HS-27A (cell line): Measurements from ENCODE around the gene TFAM.
"Not testable (repeated sequence)": the region's sequence is repeated elsewhere in the genome, so short reads cannot be mapped to it uniquely, and the experiment has no call there.

Source experiments
- DNase-seq: peaks from one replicate; pipeline ENCODE4 v3.0.0-alpha.2; 2012; ENCODE audit warnings: low read depth, missing footprints

Gene TFAM

GRCh38 chr10:58372607-58373441 is 12.4 kb upstream of the TFAM start:
- DNase-seq, result no peak

DNA sequence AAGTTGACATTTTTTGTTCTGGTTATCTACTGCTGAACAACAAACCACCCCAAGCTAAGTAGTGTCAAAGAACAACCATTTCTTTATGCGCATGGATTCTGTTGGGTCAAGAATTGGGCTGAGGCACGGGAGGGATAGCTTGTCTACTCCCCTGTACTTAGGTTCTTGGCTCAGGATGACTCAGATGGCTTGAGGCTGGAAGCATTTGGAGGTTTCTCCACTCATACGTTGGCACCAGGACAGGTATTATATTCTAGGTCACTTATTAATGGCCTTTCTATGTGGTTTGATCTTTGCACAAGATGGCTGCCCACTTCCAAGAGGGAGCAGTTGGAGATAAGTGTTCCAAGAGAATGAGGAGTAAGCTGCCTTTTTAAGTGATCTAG is 11.8 kb upstream of the TFAM start:
- DNase-seq, result no peak

- no peak for DNase-seq
These were observed 2.7 kb upstream of the TFAM start for GRCh38 chr10:58382489-58382995.

DNA sequence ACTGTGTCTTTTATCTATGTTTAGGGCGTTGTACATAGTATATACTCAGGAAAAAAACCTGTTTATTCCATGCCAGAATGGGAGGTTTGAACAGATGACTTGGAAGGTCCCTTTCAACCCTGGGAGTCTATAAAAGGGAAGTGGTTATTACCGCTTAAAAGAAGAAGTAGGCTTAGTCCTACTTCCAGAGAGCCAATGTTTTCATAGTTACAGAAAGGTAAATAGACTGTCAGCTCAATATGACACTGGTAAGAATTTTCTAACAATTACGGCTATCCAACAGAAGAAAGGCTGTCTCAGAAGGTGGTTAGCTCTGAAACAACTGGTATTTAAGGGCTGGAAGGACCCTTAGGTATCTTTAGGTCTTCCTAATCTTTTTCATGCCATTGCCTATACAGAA is 1.1 kb upstream of the TFAM start:
- no peak for DNase-seq

DNA sequence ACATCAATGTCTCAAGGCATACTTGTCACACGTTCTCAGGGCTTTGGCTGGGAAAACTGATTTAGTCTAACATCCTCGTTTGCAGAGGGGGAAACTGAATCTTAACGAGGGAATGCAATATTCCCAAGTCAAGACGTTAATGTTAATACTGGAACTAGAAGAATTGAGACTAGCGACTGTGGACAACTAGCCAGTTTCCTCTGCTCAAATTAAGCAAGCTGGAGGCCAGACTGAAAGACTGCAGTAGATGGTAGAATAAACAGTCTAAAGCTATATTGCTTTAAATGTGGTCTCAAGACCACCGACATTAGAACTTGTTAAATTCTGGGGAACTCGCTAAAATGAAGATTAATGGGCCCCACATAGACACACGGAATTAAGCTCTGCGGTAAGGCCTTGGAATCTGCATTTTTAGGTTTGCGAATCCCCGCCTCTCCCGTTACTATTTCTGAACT is 639 bp upstream of the TFAM start:
- no peak for DNase-seq

- peak; percentile 8 for DNase-seq
These were observed 538 bp downstream of the TFAM start for GRCh38 chr10:58385784-58386112.

DNA sequence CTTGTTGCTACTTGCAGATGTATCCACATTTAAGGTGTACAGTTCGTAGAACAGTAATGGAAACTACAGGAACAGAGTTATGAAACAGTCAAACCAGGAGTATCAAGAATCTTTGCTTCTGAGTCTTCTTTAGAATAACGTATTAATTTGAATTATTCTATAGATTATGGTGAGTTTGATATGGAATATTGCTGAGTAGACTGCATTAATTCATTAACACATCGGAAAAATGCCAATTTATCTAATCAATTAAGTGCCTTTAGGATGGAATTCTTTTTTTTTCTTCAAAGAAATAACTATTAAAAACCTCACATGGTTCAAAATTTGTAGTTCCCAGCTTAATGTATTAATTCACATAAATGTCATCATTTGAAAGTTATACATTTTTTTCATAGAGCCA is 3.8 kb downstream of the TFAM start:
- DNase-seq, result no peak

- DNase-seq, result no peak
These were observed 8.1 kb downstream of the TFAM start for GRCh38 chr10:58393317-58393716.

DNA sequence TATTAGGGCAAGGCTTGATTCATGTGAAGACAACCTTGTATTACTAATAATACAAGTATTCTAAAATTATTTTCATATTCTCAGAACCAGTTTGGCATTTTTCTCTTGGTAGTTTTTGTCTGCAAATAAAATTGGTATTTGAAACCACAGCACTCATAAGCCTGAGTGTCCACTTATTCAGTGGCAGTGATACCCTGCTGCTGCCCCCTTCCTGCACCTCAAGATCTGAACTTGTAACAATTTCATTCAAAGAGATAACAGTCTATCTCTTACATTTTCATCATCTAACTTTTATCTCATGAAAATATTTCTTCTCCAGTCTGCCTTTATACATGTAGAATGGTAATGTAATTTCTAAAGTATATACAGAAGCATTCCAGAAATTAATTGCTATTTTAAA is 9.3 kb downstream of the TFAM start:
- no peak for DNase-seq

DNA sequence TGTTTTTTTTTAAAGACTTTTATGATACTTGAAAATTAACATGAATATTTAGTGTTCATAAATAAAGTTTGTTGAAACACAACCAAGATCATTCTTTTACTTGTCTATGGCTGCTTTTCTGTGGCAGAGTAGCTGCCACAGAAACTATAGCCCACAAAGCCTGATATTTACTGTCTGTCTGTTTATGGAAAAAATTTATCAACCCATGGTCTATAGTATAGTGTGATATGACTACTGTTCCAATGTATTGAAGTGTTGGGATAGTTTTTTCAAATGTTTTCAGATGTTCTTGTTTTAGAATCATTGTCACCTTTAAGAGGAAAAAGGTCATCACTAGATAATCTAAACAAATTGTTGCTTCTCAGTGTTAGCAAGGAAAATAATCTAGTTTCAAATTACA is 10.8 kb downstream of the TFAM start:
- no peak for DNase-seq

DNA sequence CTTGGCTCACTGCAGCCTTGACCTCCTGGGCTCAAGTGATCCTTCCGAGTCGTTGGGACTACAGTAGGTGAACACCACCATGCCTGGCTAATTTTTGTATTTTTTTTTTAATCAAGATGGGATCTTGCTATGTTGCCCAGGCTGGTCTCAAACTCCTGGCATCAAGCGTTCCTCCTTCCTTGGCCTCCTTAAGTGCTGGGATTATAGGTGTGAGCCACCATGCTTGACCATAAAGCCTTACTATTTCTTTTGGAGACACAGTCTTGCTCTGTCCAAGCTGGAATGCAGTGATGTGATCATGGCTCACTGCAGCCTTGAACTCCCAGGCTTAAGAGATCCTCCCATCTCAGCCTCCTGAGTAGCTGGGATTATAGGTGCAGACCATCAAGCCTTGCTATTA is 12.6 kb downstream of the TFAM start:
- DNase-seq, result no peak

- no peak for DNase-seq
These were observed 14.2 kb downstream of the TFAM start for GRCh38 chr10:58399410-58399809.

DNA sequence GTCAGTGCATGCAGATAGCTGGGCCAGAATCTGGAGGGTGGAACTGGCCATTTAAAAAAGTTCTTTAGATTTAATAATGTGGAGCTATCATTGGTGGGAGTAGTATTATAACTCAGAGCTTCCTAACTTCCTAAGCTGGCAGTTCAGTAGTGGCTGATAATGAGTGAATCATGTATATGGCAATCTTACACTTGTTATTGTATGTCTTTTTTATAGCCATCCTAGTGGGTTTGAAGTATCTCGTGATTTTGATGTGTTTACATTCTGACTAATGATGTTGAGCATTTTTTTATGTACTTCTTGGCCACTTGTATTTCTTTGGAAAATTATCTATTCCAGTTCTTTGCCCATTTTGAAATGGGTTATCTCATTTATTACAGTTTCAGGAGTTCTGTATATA is 15.4 kb downstream of the TFAM start:
- DNase-seq, result no peak

- no peak for DNase-seq
These were observed 18.8 kb downstream of the TFAM start for GRCh38 chr10:58404001-58404400.

DNA sequence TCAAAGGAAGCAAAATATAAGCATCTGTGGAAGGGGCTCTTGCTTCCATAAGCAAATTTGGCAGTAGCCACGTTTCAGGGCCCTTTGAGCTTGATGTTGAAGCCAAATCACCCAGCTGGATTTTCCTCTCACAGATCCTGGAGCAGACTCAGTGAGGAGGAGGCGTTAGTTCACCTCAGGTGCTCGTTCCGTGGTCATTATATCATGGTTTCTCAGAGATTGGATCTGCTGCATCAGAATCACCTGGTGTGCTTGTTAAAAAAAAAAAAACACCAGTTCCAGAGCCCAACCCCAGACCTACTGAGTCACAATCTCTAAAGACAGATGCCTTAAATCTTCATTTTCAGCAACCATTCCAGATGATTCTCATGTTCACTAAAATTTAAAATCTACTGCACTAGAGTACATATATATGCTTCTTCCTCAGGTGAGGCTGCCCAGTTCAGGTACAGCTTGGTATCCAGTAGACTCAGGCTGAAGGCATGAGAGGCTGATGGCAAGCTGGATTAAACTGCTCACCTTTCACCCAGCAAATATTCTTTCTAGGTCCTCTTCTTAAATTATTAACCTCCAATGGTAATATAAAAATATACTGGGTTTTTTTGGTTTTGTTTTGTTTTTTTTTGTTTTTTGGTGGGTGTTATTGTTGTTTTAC is 24.9 kb downstream of the TFAM start:
- no peak for DNase-seq

DNA sequence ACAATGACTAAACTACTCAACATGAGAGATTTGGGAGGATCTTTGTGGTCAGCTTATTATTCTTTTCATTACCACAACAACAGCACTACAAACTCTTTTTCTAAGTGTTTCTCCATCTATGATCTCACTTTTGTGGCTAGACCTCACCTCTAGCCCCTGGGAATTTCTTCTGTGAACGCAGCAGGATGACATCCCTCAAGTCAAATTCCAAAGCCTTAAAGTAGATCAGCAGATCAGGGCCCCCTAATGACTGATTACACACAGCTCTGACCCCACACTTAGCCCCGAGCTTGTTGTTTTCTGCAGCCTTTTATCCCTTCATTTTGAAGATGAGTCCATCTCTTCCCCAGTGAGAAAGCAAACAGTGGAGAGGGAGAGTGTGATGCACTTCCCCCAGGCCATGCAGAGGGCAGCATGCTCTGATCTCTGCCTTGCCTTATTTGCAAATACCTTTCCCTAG is 27.3 kb downstream of the TFAM start:
- no peak for DNase-seq

DNA sequence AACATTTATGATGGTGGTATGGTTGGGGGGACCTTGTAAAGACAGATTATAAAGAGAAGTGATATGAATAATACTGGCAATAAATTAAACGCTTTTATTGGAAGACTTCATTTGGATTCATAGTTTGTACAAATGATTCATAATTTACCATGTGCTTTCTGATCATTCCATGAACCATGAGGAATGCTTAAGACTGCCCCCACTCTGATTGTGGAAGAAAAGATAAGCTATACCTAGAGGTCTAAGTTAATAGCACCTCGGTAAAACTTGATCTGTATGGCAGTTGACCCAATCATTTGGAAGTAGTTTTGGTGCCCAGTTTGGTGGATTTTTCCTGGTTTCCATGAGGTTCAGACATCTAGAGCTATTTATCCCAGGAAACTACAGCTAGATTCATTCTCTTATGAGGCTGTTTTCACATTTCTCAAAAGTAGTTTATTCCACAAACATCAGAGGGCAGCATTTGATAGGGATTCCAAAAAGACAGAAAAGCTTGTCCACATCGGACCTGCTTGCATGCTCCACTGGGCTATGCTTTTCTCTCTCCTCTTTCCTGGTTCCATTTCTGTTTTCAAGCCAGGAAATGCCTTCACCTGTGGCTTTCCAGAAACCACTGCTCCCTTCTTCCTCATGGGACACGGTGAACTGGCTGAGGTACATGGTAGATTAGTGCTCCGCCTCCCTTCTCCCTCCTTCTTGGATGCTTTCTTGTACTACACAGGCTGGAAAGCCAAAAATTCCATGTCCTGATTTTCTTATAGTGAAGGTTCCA is 29.2 kb downstream of the TFAM start:
- no peak for DNase-seq

DNA sequence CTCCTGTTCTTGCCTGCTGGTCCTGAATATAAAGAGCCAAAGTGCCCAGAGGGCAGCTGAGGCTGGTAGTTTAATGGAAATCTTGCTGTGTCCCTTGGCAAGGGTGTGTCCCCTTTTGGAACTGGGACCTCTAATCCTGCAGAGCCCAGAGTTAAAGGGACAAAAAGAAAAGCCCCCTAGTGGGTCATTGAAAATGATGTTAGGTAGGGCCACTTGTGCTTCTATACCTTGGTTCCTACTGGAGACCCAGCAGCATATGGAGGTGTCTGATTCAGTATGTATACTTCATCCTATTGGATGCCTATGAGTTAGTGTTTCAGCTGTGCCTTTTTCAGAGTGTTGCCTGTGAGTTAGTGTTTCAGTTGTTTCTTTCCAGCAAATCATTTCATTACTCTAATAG is 30.5 kb downstream of the TFAM start:
- DNase-seq, result no peak

- not testable (repeated sequence) for DNase-seq
These were observed 32.7 kb downstream of the TFAM start for GRCh38 chr10:58417902-58418301.

GRCh38 chr10:58424176-58424575 is 39.0 kb downstream of the TFAM start:
- DNase-seq, result no peak

GRCh38 chr10:58428436-58428835 is 43.2 kb downstream of the TFAM start:
- not testable (repeated sequence) for DNase-seq

- no peak for DNase-seq
These were observed 46.7 kb downstream of the TFAM start for GRCh38 chr10:58431903-58432302.

DNA sequence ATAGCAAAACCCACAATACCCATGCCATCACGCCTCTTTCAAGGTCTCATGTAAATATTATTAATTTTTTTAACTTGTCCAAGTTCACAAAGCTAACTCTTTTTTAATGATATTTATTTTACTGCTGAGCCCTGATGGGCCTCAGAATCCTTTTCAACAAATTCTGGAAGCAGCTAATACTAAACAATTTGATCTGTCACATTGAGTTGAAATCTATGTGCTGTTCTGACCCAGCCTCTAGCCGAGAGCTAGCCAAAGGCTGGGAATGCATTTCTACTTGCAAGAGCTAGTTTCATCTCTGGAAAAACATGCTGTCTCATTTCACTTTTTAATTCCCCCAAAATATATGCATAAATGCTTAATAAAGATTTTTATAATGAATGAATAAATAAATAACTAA is 47.9 kb downstream of the TFAM start:
- no peak for DNase-seq
